Stimulated activated CD8-positive, alpha-beta memory T cell treated with anti-CD3 and anti-CD28 coated beads, Interleukin-7, amount 100 ng/mL, for 24 hours (primary cell): ENCODE measurements around the gene SPTY2D1.

Experiments
- DNase-seq: peaks from one replicate; pipeline ENCODE4 v3.0.0-alpha.2; 2020; ENCODE audit warnings: low read depth

SPTY2D1 gene

DNA sequence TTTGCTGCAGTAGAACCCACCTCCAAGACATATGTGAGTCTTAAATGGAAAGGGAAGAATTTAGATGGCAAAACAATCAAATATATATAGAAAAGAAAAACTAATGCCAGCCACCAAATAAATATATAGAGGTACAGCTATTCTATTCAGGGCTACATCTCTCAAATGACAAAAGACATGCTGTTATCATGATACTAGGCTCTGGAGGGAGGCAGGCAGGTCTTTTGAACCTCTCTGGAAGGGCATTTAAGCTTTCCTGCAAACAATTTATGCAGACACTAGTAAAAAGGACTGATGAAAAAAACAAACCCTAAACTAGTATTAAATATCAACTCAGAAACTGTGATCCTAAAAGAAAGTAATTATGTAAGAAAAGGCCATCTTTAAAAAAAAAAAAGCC is 70.0 kb downstream of the SPTY2D1 start:
- DNase-seq = no peak

DNA sequence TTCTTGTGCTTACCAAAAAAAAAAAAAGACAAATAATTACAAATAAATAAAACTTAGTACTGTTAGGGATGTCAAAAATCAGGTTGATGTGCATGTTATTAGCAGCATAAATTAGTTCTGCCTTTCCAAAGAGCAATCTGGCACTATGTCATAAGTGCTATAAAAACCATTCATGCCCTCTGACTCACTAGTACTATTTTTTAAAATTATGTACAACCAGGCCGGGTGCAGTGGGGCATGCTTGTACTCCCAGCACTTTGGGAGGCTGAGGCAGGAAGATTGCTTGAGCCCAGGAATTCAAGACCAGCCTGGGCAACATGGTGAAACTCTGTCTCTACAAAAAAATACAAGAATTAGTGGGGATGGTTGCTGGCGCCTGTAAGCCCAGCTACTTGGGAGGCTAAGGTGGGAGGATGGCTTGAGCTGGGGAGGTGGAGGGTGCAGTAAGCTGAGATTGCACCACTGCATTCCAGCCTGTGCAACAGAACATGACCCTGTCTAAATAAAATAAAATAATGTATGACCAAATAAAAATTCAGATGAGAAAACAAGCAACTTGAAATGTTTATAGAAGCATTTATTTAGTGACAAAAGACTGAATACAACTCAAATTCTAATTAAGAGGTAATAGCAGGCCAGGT is 70.9 kb downstream of the SPTY2D1 start:
- no peak for DNase-seq
